GM23338 (cell line): ENCODE data around the gene LRRC28. TPM values are rescaled to one million over a fixed set of nuclear protein-coding genes. Genes with fewer than 3 reads are reported as not detected.
A peak's percentile ranks its signal among the peaks of the same experiment; 100 is the strongest.

Experiments
- ATAC-seq: fragments of 200-7000 bp; cut with Tn5 transposase; 3 replicates; pipeline ENCODE4 v1.9.1; 2020
- DNase-seq: peaks from one replicate; pipeline ENCODE4 v3.0.0-alpha.2; 2015; ENCODE audit warnings: low spot score
- H2AFZ ChIP-seq: fragments of 200-600 bp; sonication (generic); 2 replicates; pipeline ENCODE4 v1.8.0; 2016; ENCODE audit warnings: antibody characterized with exemption, mild to moderate bottlenecking, moderate library complexity
- H3F3A ChIP-seq: fragments of 200-600 bp; sonication (generic); replicated peaks from 2 replicates; pipeline ENCODE4 v1.8.0; 2017; ENCODE audit warnings: antibody characterized with exemption, mixed run types, low read depth
- H3K27ac ChIP-seq: fragments of 200-600 bp; sonication (generic); 2 replicates; pipeline ENCODE4 v1.6.1; 2016; ENCODE audit warnings: low read depth
- H3K27me3 ChIP-seq: fragments of 200-600 bp; sonication (generic); 2 replicates; pipeline ENCODE4 v1.8.0; 2016; ENCODE audit warnings: mild to moderate bottlenecking, mixed run types, moderate library complexity; ENCODE audit not compliant: insufficient read depth
- H3K36me3 ChIP-seq: fragments of 200-600 bp; sonication (generic); 2 replicates; pipeline ENCODE4 v1.8.0; 2016; ENCODE audit warnings: mild to moderate bottlenecking; ENCODE audit not compliant: insufficient read depth
- H3K4me1 ChIP-seq: fragments of 200-600 bp; sonication (generic); 2 replicates; pipeline ENCODE4 v1.8.0; 2016; ENCODE audit warnings: mild to moderate bottlenecking, moderate library complexity; ENCODE audit not compliant: insufficient read depth
- H3K4me2 ChIP-seq: fragments of 200-600 bp; sonication (generic); 2 replicates; pipeline ENCODE4 v1.7.1; 2017; ENCODE audit warnings: mixed run types
- H3K4me3 ChIP-seq: fragments of 200-600 bp; sonication (generic); 2 replicates; pipeline ENCODE4 v1.6.1; 2016; ENCODE audit warnings: mixed run types
- H3K79me2 ChIP-seq: fragments of 200-600 bp; sonication (generic); replicated peaks from 2 replicates; pipeline ENCODE4 v1.8.0; 2017; ENCODE audit warnings: mild to moderate bottlenecking; ENCODE audit not compliant: insufficient read depth
- H3K9me2 ChIP-seq: fragments of 200-600 bp; sonication (generic); 2 replicates; pipeline ENCODE4 v1.8.0; 2017; ENCODE audit not compliant: insufficient read depth
- H4K20me1 ChIP-seq: fragments of 200-600 bp; sonication (generic); replicated peaks from 2 replicates; pipeline ENCODE4 v1.8.0; 2017; ENCODE audit warnings: mild to moderate bottlenecking; ENCODE audit not compliant: insufficient read depth
- H3K27ac Mint-ChIP-seq: 2 replicates; pipeline ENCODE4 v1.8.0; 2020; ENCODE audit warnings: inconsistent platforms, mild to moderate bottlenecking, moderate library complexity, mixed read lengths
- H3K27me3 Mint-ChIP-seq: 3 replicates; pipeline ENCODE4 v1.8.0; 2022; ENCODE audit warnings: low read depth, mild to moderate bottlenecking, moderate library complexity, mixed read lengths, inconsistent platforms; ENCODE audit not compliant: insufficient read depth, poor library complexity
- H3K36me3 Mint-ChIP-seq: 3 replicates; pipeline ENCODE4 v1.8.0; 2021; ENCODE audit warnings: low read depth, mild to moderate bottlenecking, inconsistent platforms, moderate library complexity, mixed read lengths
- H3K4me1 Mint-ChIP-seq: 3 replicates; pipeline ENCODE4 v1.8.0; 2020; ENCODE audit warnings: mild to moderate bottlenecking, inconsistent platforms, mixed read lengths
- H3K4me3 Mint-ChIP-seq: 3 replicates; pipeline ENCODE4 v1.8.0; 2021; ENCODE audit warnings: moderate library complexity, mild to moderate bottlenecking, inconsistent platforms, mixed read lengths
- H3K9me3 Mint-ChIP-seq: 3 replicates; pipeline ENCODE4 v1.8.0; 2020; ENCODE audit warnings: moderate library complexity, mild to moderate bottlenecking, inconsistent platforms, mixed read lengths
- CREB1 ChIP-seq: fragments of 250-450 bp; sonication (Bioruptor Pico); IDR thresholded peaks from 2 replicates; pipeline ENCODE4 v1.5.0; 2020; ENCODE audit warnings: low read depth, mild to moderate bottlenecking, moderate library complexity
- CTCF ChIP-seq, 2 experiments: fragments of 200-600 bp in 1 of 2; sonication (generic) in 1 of 2; conservative IDR thresholded peaks; 2 replicates each; pipeline versions ENCODE4 v1.5.1 to v1.6.1; 2016 to 2017; ENCODE audit warnings: antibody characterized with exemption in 2 of 2, low read depth in 2 of 2, mild to moderate bottlenecking in 2 of 2, moderate library complexity in 1 of 2
- EZH2 ChIP-seq: fragments of 200-600 bp; sonication (generic); IDR thresholded peaks from one replicate; pipeline ENCODE4 v1.8.0; 2017; ENCODE audit warnings: antibody characterized with exemption, mild to moderate bottlenecking, low read depth; ENCODE audit not compliant: unreplicated experiment
- EZH2phosphoT487 ChIP-seq: fragments of 200-600 bp; sonication (generic); IDR thresholded peaks from one replicate; pipeline ENCODE4 v1.8.1; 2018; ENCODE audit warnings: antibody characterized with exemption; ENCODE audit not compliant: unreplicated experiment
- JUNB ChIP-seq: IDR thresholded peaks from one replicate; pipeline ENCODE4 v1.6.1; 2016; ENCODE audit warnings: antibody characterized with exemption; ENCODE audit not compliant: unreplicated experiment
- NANOG ChIP-seq: IDR thresholded peaks from 2 replicates; pipeline ENCODE4 v1.6.1; 2016; ENCODE audit warnings: antibody characterized with exemption, borderline replicate concordance
- REST ChIP-seq: IDR thresholded peaks from one replicate; pipeline ENCODE4 v1.6.1; 2018; ENCODE audit warnings: antibody characterized with exemption; ENCODE audit not compliant: unreplicated experiment
- ZNF114 ChIP-seq: fragments of 250-450 bp; sonication (Bioruptor Pico); IDR thresholded peaks from 2 replicates; pipeline ENCODE4 v1.5.0; 2020; ENCODE audit warnings: mild to moderate bottlenecking, moderate library complexity
- ZNF331 ChIP-seq: fragments of 250-450 bp; sonication (Bioruptor Pico); IDR thresholded peaks from 2 replicates; pipeline ENCODE4 v1.5.0; 2020; ENCODE audit warnings: low read depth, mild to moderate bottlenecking, moderate library complexity
- polyA plus RNA-seq: library from polyadenylated mRNA; unstranded; fragments of >200 nt; fragmentation: Nextera tagmentation; extraction: Ambion mirVana; gene quantifications from 2 replicates; pipeline ENCODE4 v1.2.1, GENCODE V29; 2016
- total RNA-seq: library from RNA; depleted of rRNA; stranded (reverse); fragments of >200 nt; shearing (Covaris generic); gene quantifications from 2 replicates; pipeline ENCODE4 v1.2.3, GENCODE V29; 2014

The LRRC28 gene
- total and polyA plus RNA-seq, 2 experiments from 2014 or later, result 12.9 to 28.4 TPM

- Histone ChIP-seq H4K20me1 (no peaks in the 10 kb centered on the region), H3K4me3 (no peak overlapping the region)
- H3K9me3 Mint-ChIP-seq, result no peaks in the 10 kb centered on the region
Measured at GRCh38 chr15:99213187-99213811, 38.0 kb upstream of the LRRC28 start.

GRCh38 chr15:99224372-99225214 lies 26.7 kb upstream of the LRRC28 start:
- Histone ChIP-seq H3K79me2 (no peaks in the 10 kb centered on the region), H3K9me2 (no peaks in the 10 kb centered on the region), H2AFZ (no peak overlapping the region), H3K36me3 (peaks cover 3% of the 10 kb centered on the region), H3K4me2 (no peak overlapping the region), H3F3A (no peaks in the 10 kb centered on the region), H3K4me1 (no peaks in the 10 kb centered on the region), H3K27ac (no peak overlapping the region), H3K27me3 (no peaks in the 10 kb centered on the region), H3K4me3 (no peak overlapping the region), H4K20me1 (peaks cover 3% of the 10 kb centered on the region; the same call in 1 of the 2 replicates)
- H3K4me3 Mint-ChIP-seq, result no peak overlapping the region
- peaks cover 17% of the 10 kb centered on the region for H3K36me3 Mint-ChIP-seq
- ATAC-seq (no peak), DNase-seq (no peak)
- H3K4me1 Mint-ChIP-seq, result 0 out of 3 replicates have a peak, but pooled peaks cover 4% of the 10 kb centered on the region
- no peaks in the 10 kb centered on the region for H3K9me3 Mint-ChIP-seq
- H3K27me3 Mint-ChIP-seq, result peaks cover 1% of the 10 kb centered on the region
- no peak overlapping the region for H3K27ac Mint-ChIP-seq
- no peak for TF ChIP-seq EZH2
- TF ChIP-seq ZNF331, result no peak
- no peak for TF ChIP-seq CREB1 (CRISPR knock-in tag)
- no peak for TF ChIP-seq NANOG
- no peak for TF ChIP-seq CTCF (conservative IDR thresholded peaks at IDR 0.05; ENCODE audit: low read depth in 2 of 2)
- no peak for TF ChIP-seq JUNB
- TF ChIP-seq REST, result no peak

More at GRCh38 chr15:99213187-99213811, 38.0 kb upstream of the LRRC28 start:
- no peaks in the 10 kb centered on the region for H3K4me1 Mint-ChIP-seq
- Histone ChIP-seq H2AFZ (no peak overlapping the region), H3K4me1 (no peaks in the 10 kb centered on the region), H3K27ac (no peak overlapping the region), H3K36me3 (no peaks in the 10 kb centered on the region), H3K4me2 (no peak overlapping the region), H3K79me2 (no peaks in the 10 kb centered on the region), H3F3A (no peaks in the 10 kb centered on the region), H3K9me2 (no peaks in the 10 kb centered on the region), H3K27me3 (no peaks in the 10 kb centered on the region)
- H3K36me3 Mint-ChIP-seq, result peaks cover 11% of the 10 kb centered on the region; the same call in 2 of the 3 replicates
- peak; percentile 75 for DNase-seq
- no peak overlapping the region for H3K4me3 Mint-ChIP-seq
- peak; percentile 71 for ATAC-seq
- no peak overlapping the region for H3K27ac Mint-ChIP-seq
- no peak for TF ChIP-seq ZNF331
- TF ChIP-seq EZH2phosphoT487, result no peak
- TF ChIP-seq CTCF (conservative IDR thresholded peaks at IDR 0.05; ENCODE audit: low read depth in 2 of 2), result peak; percentile 88 to 89
- TF ChIP-seq ZNF114, result no peak
- H3K27me3 Mint-ChIP-seq, result no peaks in the 10 kb centered on the region
